ENCODE results near the gene MYD88.
A peak's percentile ranks its signal among the peaks of the same experiment; 100 is the strongest.

Gene MYD88

GRCh38 chr3:38138349-38139190, at the start of gene MYD88:
TSS of gene MYD88 (plus strand) at chr3:38138661. CDS start at chr3:38138701, 40 bp downstream.
- peak; percentile 83 for DNase-seq

- DNase-seq: no peak
These were observed 49.3 kb upstream of the MYD88 start for GRCh38 chr3:38089163-38089562.

- DNase-seq: no peak
These were observed 48.0 kb upstream of the MYD88 start for GRCh38 chr3:38090453-38090852.

GRCh38 chr3:38094999-38095398, 43.5 kb upstream of the MYD88 start:
- DNase-seq: no peak

GRCh38 chr3:38095669-38096483, 42.6 kb upstream of the MYD88 start:
- no peak for DNase-seq

GRCh38 chr3:38097446-38098375, 40.8 kb upstream of the MYD88 start:
- no peak for DNase-seq

- no peak for DNase-seq
These were observed 40.1 kb upstream of the MYD88 start for GRCh38 chr3:38098376-38098723.

GRCh38 chr3:38099518-38099917, 38.9 kb upstream of the MYD88 start:
- no peak for DNase-seq

- no peak for DNase-seq
These were observed 38.0 kb upstream of the MYD88 start for GRCh38 chr3:38100498-38100897.

- no peak for DNase-seq
These were observed 36.5 kb upstream of the MYD88 start for GRCh38 chr3:38101811-38102443.

GRCh38 chr3:38102444-38102814, 36.0 kb upstream of the MYD88 start:
- DNase-seq: no peak

GRCh38 chr3:38105525-38105924, 32.9 kb upstream of the MYD88 start:
- no peak for DNase-seq

GRCh38 chr3:38107911-38108648, 30.4 kb upstream of the MYD88 start:
- DNase-seq: no peak

- DNase-seq: peak; percentile 26
These were observed 29.5 kb upstream of the MYD88 start for GRCh38 chr3:38108649-38109579.

GRCh38 chr3:38109580-38110313, 28.7 kb upstream of the MYD88 start:
- peak; percentile 28 for DNase-seq

- DNase-seq: peak; percentile 24
These were observed 28.0 kb upstream of the MYD88 start for GRCh38 chr3:38110314-38111050.

- no peak for DNase-seq
These were observed 27.3 kb upstream of the MYD88 start for GRCh38 chr3:38111201-38111600.

GRCh38 chr3:38111696-38112377, 26.6 kb upstream of the MYD88 start:
- peak; percentile 25 for DNase-seq

GRCh38 chr3:38112378-38112761, 26.1 kb upstream of the MYD88 start:
- no peak for DNase-seq
